Measurements from ENCODE around the gene OPRD1.
"Not testable (repeated sequence)": the region's sequence is repeated elsewhere in the genome, so short reads cannot be mapped to it uniquely, and the experiment has no call there.

Gene OPRD1

GRCh38 chr1:28824061-28824460 is 12.1 kb downstream of the OPRD1 start:
- H3K4me3 ChIP-seq (ENCODE audit: control insufficient read depth in 1 of 7, extremely low read depth in 1 of 7, insufficient read depth in 4 of 7, low read depth in 2 of 7, low read length in 6 of 7); DNase-seq; H3K4me1 ChIP-seq (ENCODE audit: control extremely low read depth in 1 of 4, control insufficient read depth in 4 of 4, insufficient read depth in 4 of 4, low read length in 3 of 4); H3K27ac ChIP-seq (ENCODE audit: insufficient read depth in 1 of 2, low read depth in 1 of 2, low read length in 2 of 2, poor library complexity in 1 of 2, severe bottlenecking in 2 of 2); H3K27me3 ChIP-seq (replicated peaks in 2 of 5; ENCODE audit: control insufficient read depth in 4 of 5, insufficient read depth in 5 of 5, low read length in 4 of 5); H3K9me3 ChIP-seq (ENCODE audit: control extremely low read depth in 1 of 5, control insufficient read depth in 4 of 5, insufficient read depth in 2 of 5, low read depth in 1 of 5, low read length in 4 of 5); H3K36me3 ChIP-seq (ENCODE audit: control insufficient read depth in 4 of 4, insufficient read depth in 4 of 4, low read length in 3 of 4): not testable (repeated sequence)
- ChIA-PET CTCF (interaction anchor here (0.6 kb wide), 1 partner anchor 8 kb away, joined by 3 read pairs; no protein-coding TSS in a partner anchor), POLR2A (interaction anchor here (0.6 kb wide), 1 partner anchor 50 kb away, joined by 4 read pairs; no protein-coding TSS in a partner anchor)
- 95% methylated on average over 6 of the region's 11 CpGs for WGBS (ENCODE audit: insufficient coverage)

- ChIA-PET CTCF (interaction anchor here (1.1 kb wide), 1 partner anchor 14 kb away, joined by 3 read pairs; no protein-coding TSS in a partner anchor), POLR2A (interaction anchor here (0.6 kb wide), 1 partner anchor 41 kb away, joined by 3 read pairs; no protein-coding TSS in a partner anchor)
- H3K4me1 ChIP-seq (ENCODE audit: control extremely low read depth in 1 of 4, control insufficient read depth in 4 of 4, insufficient read depth in 4 of 4, low read length in 3 of 4); H3K4me3 ChIP-seq (ENCODE audit: control insufficient read depth in 1 of 7, extremely low read depth in 1 of 7, insufficient read depth in 4 of 7, low read depth in 2 of 7, low read length in 6 of 7); H3K27ac ChIP-seq (ENCODE audit: insufficient read depth in 1 of 2, low read depth in 1 of 2, low read length in 2 of 2, poor library complexity in 1 of 2, severe bottlenecking in 2 of 2); H3K27me3 ChIP-seq (replicated peaks in 2 of 5; ENCODE audit: control insufficient read depth in 4 of 5, insufficient read depth in 5 of 5, low read length in 4 of 5); H3K36me3 ChIP-seq (ENCODE audit: control insufficient read depth in 4 of 4, insufficient read depth in 4 of 4, low read length in 3 of 4); H3K9me3 ChIP-seq (ENCODE audit: control extremely low read depth in 1 of 5, control insufficient read depth in 4 of 5, insufficient read depth in 2 of 5, low read depth in 1 of 5, low read length in 4 of 5); DNase-seq: not testable (repeated sequence)
- WGBS (ENCODE audit: insufficient coverage): 87% methylated on average over 4 of the region's 11 CpGs
These were observed 16.4 kb downstream of the OPRD1 start for GRCh38 chr1:28828227-28828858.

GRCh38 chr1:28830814-28831213 is 18.8 kb downstream of the OPRD1 start:
- Histone ChIP-seq H3K4me1 (ENCODE audit: control extremely low read depth in 1 of 4, control insufficient read depth in 4 of 4, insufficient read depth in 4 of 4, low read length in 3 of 4) (no peaks in the 10 kb centered on the region), H3K27me3 (replicated peaks in 2 of 5; ENCODE audit: control insufficient read depth in 4 of 5, insufficient read depth in 5 of 5, low read length in 4 of 5) (peaks cover 0 to 3% (median 0%) of the 10 kb centered on the region in 5 experiments), H3K36me3 (ENCODE audit: control insufficient read depth in 4 of 4, insufficient read depth in 4 of 4, low read length in 3 of 4) (no peaks in the 10 kb centered on the region), H3K4me3 (ENCODE audit: control insufficient read depth in 1 of 7, extremely low read depth in 1 of 7, insufficient read depth in 4 of 7, low read depth in 2 of 7, low read length in 6 of 7) (no peak overlapping the region), H3K9me3 (ENCODE audit: control extremely low read depth in 1 of 5, control insufficient read depth in 4 of 5, insufficient read depth in 2 of 5, low read depth in 1 of 5, low read length in 4 of 5) (no peaks in the 10 kb centered on the region), H3K27ac (ENCODE audit: insufficient read depth in 1 of 2, low read depth in 1 of 2, low read length in 2 of 2, poor library complexity in 1 of 2, severe bottlenecking in 2 of 2) (no peak overlapping the region)
- DNase-seq: no peak
- POLR2A ChIA-PET: no interaction called here
- CTCF ChIA-PET: no interaction called here
- 100% methylated on average over 2 of the region's 2 CpGs for WGBS (ENCODE audit: insufficient coverage)

GRCh38 chr1:28832966-28833365 is 21.0 kb downstream of the OPRD1 start:
- no peak overlapping the region for H3K4me3 ChIP-seq (ENCODE audit: control insufficient read depth in 1 of 7, extremely low read depth in 1 of 7, insufficient read depth in 4 of 7, low read depth in 2 of 7, low read length in 6 of 7)
- no peaks in the 10 kb centered on the region for H3K36me3 ChIP-seq (ENCODE audit: control insufficient read depth in 4 of 4, insufficient read depth in 4 of 4, low read length in 3 of 4)
- H3K27me3 ChIP-seq (replicated peaks in 2 of 5; ENCODE audit: control insufficient read depth in 4 of 5, insufficient read depth in 5 of 5, low read length in 4 of 5): peaks cover 0 to 3% (median 0%) of the 10 kb centered on the region in 5 experiments
- 100% methylated on average over 1 of the region's 4 CpGs for WGBS (ENCODE audit: insufficient coverage)
- POLR2A ChIA-PET: no interaction called here
- no peak for DNase-seq
- CTCF ChIA-PET: interaction anchor here (0.9 to 1.9 kb wide), 2 partner anchors 17 to 44 kb away, joined by 3 to 6 read pairs; no protein-coding TSS in a partner anchor
- no peak overlapping the region for H3K27ac ChIP-seq (ENCODE audit: insufficient read depth in 1 of 2, low read depth in 1 of 2, low read length in 2 of 2, poor library complexity in 1 of 2, severe bottlenecking in 2 of 2)
- no peaks in the 10 kb centered on the region for H3K4me1 ChIP-seq (ENCODE audit: control extremely low read depth in 1 of 4, control insufficient read depth in 4 of 4, insufficient read depth in 4 of 4, low read length in 3 of 4)
- no peaks in the 10 kb centered on the region for H3K9me3 ChIP-seq (ENCODE audit: control extremely low read depth in 1 of 5, control insufficient read depth in 4 of 5, insufficient read depth in 2 of 5, low read depth in 1 of 5, low read length in 4 of 5)

- H3K27ac ChIP-seq (ENCODE audit: insufficient read depth in 1 of 2, low read depth in 1 of 2, low read length in 2 of 2, poor library complexity in 1 of 2, severe bottlenecking in 2 of 2): no peak overlapping the region
- ChIA-PET POLR2A (no interaction called here), CTCF (interaction anchor here (0.9 to 1.9 kb wide), 2 partner anchors 18 to 44 kb away, joined by 3 to 6 read pairs; no protein-coding TSS in a partner anchor)
- H3K27me3 ChIP-seq (replicated peaks in 2 of 5; ENCODE audit: control insufficient read depth in 4 of 5, insufficient read depth in 5 of 5, low read length in 4 of 5): peaks cover 0 to 3% (median 0%) of the 10 kb centered on the region in 5 experiments
- no peaks in the 10 kb centered on the region for H3K9me3 ChIP-seq (ENCODE audit: control extremely low read depth in 1 of 5, control insufficient read depth in 4 of 5, insufficient read depth in 2 of 5, low read depth in 1 of 5, low read length in 4 of 5)
- DNase-seq: no peak
- no peaks in the 10 kb centered on the region for H3K36me3 ChIP-seq (ENCODE audit: control insufficient read depth in 4 of 4, insufficient read depth in 4 of 4, low read length in 3 of 4)
- whole genome bisulfite sequencing (ENCODE audit: insufficient coverage): over 99% methylated on average over 7 of the region's 7 CpGs
- H3K4me3 ChIP-seq (ENCODE audit: control insufficient read depth in 1 of 7, extremely low read depth in 1 of 7, insufficient read depth in 4 of 7, low read depth in 2 of 7, low read length in 6 of 7): no peak overlapping the region
- H3K4me1 ChIP-seq (ENCODE audit: control extremely low read depth in 1 of 4, control insufficient read depth in 4 of 4, insufficient read depth in 4 of 4, low read length in 3 of 4): no peaks in the 10 kb centered on the region
These were observed 21.4 kb downstream of the OPRD1 start for GRCh38 chr1:28833381-28833780.

- DNase-seq: no peak
- H3K36me3 ChIP-seq (ENCODE audit: control insufficient read depth in 4 of 4, insufficient read depth in 4 of 4, low read length in 3 of 4): no peaks in the 10 kb centered on the region
- no peak overlapping the region for H3K27ac ChIP-seq (ENCODE audit: insufficient read depth in 1 of 2, low read depth in 1 of 2, low read length in 2 of 2, poor library complexity in 1 of 2, severe bottlenecking in 2 of 2)
- H3K9me3 ChIP-seq (ENCODE audit: control extremely low read depth in 1 of 5, control insufficient read depth in 4 of 5, insufficient read depth in 2 of 5, low read depth in 1 of 5, low read length in 4 of 5): no peaks in the 10 kb centered on the region
- ChIA-PET CTCF (interaction anchor here (1.5 kb wide), 1 partner anchor 42 kb away, joined by 8 read pairs; no protein-coding TSS in a partner anchor), POLR2A (interaction anchor here (0.6 kb wide), 2 partner anchors 256 to 331 kb away, joined by 3 read pairs; no protein-coding TSS in a partner anchor)
- H3K4me1 ChIP-seq (ENCODE audit: control extremely low read depth in 1 of 4, control insufficient read depth in 4 of 4, insufficient read depth in 4 of 4, low read length in 3 of 4): no peaks in the 10 kb centered on the region
- 83% methylated on average over 3 of the region's 4 CpGs for WGBS (ENCODE audit: insufficient coverage)
- H3K4me3 ChIP-seq (ENCODE audit: control insufficient read depth in 1 of 7, extremely low read depth in 1 of 7, insufficient read depth in 4 of 7, low read depth in 2 of 7, low read length in 6 of 7): no peak overlapping the region
- peaks cover 0 to 5% (median 0%) of the 10 kb centered on the region in 5 experiments for H3K27me3 ChIP-seq (replicated peaks in 2 of 5; ENCODE audit: control insufficient read depth in 4 of 5, insufficient read depth in 5 of 5, low read length in 4 of 5)
These were observed 23.3 kb downstream of the OPRD1 start for GRCh38 chr1:28835237-28835650.

- ChIA-PET POLR2A (no interaction called here), CTCF (no interaction called here)
- Histone ChIP-seq H3K27me3 (replicated peaks in 2 of 5; ENCODE audit: control insufficient read depth in 4 of 5, insufficient read depth in 5 of 5, low read length in 4 of 5) (peaks cover 0 to 5% (median 0%) of the 10 kb centered on the region in 5 experiments), H3K27ac (ENCODE audit: insufficient read depth in 1 of 2, low read depth in 1 of 2, low read length in 2 of 2, poor library complexity in 1 of 2, severe bottlenecking in 2 of 2) (no peak overlapping the region), H3K36me3 (ENCODE audit: control insufficient read depth in 4 of 4, insufficient read depth in 4 of 4, low read length in 3 of 4) (no peaks in the 10 kb centered on the region), H3K4me1 (ENCODE audit: control extremely low read depth in 1 of 4, control insufficient read depth in 4 of 4, insufficient read depth in 4 of 4, low read length in 3 of 4) (no peaks in the 10 kb centered on the region), H3K9me3 (ENCODE audit: control extremely low read depth in 1 of 5, control insufficient read depth in 4 of 5, insufficient read depth in 2 of 5, low read depth in 1 of 5, low read length in 4 of 5) (no peaks in the 10 kb centered on the region), H3K4me3 (ENCODE audit: control insufficient read depth in 1 of 7, extremely low read depth in 1 of 7, insufficient read depth in 4 of 7, low read depth in 2 of 7, low read length in 6 of 7) (no peak overlapping the region)
- 96% methylated on average over 8 of the region's 15 CpGs for WGBS (ENCODE audit: insufficient coverage)
- no peak for DNase-seq
These were observed 24.5 kb downstream of the OPRD1 start for GRCh38 chr1:28836421-28836956.
